GM21423 (cell line): ENCODE measurements around the gene SEL1L2.

ENCODE experiments used
- ATAC-seq: cut with Tn5 transposase; IDR thresholded peaks from one replicate; pipeline ENCODE4 v1.9.1; 2021; ENCODE audit warnings: mild to moderate bottlenecking, moderate library complexity; ENCODE audit not compliant: unreplicated experiment

SEL1L2 gene

GRCh38 chr20:13821876-13822275 lies 168.5 kb downstream of the SEL1L2 start:
- no peak for ATAC-seq

GRCh38 chr20:13819885-13820645 lies 170.3 kb downstream of the SEL1L2 start:
- ATAC-seq: peak; percentile 81

- ATAC-seq: no peak
Measured at GRCh38 chr20:13817342-13817741, 173.1 kb downstream of the SEL1L2 start.

- ATAC-seq: no peak
Measured at GRCh38 chr20:13816757-13817156, 173.7 kb downstream of the SEL1L2 start.

- ATAC-seq: no peak
Measured at GRCh38 chr20:13814672-13815071, 175.7 kb downstream of the SEL1L2 start.

GRCh38 chr20:13813910-13814309 lies 176.5 kb downstream of the SEL1L2 start:
- no peak for ATAC-seq

- no peak for ATAC-seq
Measured at GRCh38 chr20:13810446-13810845, 180.0 kb downstream of the SEL1L2 start.

GRCh38 chr20:13809855-13810254 lies 180.6 kb downstream of the SEL1L2 start:
- no peak for ATAC-seq

GRCh38 chr20:13809373-13809772 lies 181.0 kb downstream of the SEL1L2 start:
- ATAC-seq: no peak

- no peak for ATAC-seq
Measured at GRCh38 chr20:13800728-13801134, 189.7 kb downstream of the SEL1L2 start.

- ATAC-seq: no peak
Measured at GRCh38 chr20:13799974-13800373, 190.4 kb downstream of the SEL1L2 start.
